ENCODE measurements around the gene COA6. TPM values are rescaled to one million over a fixed set of nuclear protein-coding genes. Genes with fewer than 3 reads are reported as not detected.
"Not testable (repeated sequence)": the region's sequence is repeated elsewhere in the genome, so short reads cannot be mapped to it uniquely, and the experiment has no call there.

The COA6 gene
- total RNA-seq, 1 donor from 2014 or later = 21.5 TPM

DNA sequence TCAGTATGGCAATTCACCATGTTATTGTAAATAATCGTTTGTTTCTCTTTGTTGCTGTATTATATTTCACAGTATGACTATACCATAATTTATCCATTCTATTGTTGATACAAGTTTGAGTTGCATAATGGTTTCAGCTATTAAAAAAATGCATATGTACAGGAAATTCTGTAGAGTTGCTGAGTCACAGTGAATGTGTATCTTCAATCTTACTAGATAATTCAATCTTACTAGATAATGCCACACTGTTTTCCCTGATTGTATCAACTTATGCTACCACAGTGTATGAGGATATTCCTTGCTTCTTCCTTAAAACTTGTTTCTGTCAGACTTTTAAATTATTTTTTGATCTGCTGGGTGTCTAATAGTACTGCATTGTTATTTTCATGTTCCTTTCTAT lies 3.5 kb upstream of the COA6 start:
- DNase-seq (ENCODE audit: low read depth, low spot score) = no peak

DNA sequence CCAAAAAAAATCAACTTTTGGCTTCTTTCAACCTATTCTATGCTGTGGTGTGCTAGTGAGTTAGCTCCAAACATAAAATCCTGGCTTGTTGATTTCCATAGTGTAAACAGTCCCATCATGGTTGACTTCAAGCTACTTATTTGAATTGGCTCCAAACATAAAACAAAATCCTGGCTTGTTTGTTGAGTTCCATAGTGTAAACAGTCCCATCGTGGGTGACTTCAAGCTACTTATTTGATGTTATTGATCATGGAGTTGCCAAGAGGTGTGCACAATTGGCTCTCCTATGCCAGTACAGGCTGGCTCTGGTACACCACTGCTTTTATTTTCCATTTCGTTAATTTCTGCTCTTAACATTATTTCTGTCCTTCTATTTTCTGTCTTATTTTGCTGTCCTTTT lies 1.8 kb upstream of the COA6 start:
- DNase-seq (ENCODE audit: low read depth, low spot score) = no peak

DNA sequence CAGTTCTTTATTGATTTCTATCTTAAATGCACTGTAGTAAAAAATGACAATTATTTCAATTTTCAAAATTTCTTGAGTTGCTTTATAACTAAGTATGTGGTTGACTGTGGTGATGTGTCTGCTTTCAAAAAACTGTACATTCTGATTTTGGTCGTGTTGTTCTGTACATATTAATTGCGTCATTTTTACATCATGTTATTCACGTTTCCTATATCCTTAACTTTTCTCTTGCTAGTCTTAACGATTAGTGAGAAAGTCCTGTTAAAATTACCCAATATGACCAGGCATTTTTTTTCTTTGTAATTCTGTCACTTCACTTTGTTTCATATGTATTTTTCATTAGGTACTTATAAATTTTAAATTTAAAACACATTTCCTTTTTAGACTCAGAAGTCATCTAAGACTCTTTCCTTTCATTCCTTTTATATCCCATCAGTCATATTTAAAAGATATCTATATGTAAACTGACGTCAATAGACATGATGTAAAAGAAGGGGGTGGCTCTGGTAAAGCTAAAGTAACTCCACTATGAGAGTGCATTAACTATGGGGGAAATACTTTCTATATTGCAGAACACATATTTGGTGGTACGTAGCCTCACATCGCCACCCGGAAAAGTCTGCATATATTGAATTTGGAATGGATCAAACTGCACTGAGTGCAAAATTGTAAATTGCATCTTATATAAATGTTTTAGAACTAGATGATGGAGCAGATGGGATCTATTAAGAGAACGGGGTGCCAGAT lies 1.1 kb upstream of the COA6 start:
- DNase-seq (ENCODE audit: low read depth, low spot score) = no peak

DNA sequence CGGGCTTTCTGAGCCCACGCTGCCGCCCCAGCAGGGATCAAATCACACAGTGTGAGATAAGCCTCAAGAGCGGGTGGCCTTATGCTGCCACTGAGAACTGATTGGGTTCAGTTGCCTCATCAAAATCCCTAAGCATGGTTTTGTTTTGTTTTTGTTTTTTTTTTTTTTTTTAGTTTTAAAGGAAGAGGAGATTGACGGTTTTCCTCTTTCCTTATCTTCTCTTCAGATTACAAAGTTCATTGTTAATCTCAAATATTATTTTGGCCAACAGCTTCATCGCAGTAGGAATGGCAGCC lies 651 bp downstream of the COA6 start:
- DNase-seq (ENCODE audit: low read depth, low spot score) = no peak

DNA sequence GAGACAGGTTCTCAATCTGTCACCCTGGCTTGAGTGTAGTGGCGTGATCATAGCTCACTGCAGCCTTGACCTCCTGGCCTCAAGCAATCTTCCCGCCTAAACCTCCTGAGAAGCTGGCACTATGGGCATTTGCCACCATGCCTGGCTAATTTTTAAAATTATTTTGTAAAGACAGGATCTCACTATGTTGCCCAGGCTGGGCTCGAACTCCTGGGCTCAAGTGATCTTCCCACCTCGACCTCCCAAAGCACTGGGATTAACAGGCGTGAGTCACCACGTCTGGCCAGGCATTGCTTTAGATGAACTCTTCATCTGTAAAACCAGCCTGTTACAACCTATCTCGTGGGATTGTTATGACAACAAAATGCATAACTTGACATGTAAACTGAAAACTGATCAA lies 2.4 kb downstream of the COA6 start:
- DNase-seq (ENCODE audit: low read depth, low spot score) = no peak

DNA sequence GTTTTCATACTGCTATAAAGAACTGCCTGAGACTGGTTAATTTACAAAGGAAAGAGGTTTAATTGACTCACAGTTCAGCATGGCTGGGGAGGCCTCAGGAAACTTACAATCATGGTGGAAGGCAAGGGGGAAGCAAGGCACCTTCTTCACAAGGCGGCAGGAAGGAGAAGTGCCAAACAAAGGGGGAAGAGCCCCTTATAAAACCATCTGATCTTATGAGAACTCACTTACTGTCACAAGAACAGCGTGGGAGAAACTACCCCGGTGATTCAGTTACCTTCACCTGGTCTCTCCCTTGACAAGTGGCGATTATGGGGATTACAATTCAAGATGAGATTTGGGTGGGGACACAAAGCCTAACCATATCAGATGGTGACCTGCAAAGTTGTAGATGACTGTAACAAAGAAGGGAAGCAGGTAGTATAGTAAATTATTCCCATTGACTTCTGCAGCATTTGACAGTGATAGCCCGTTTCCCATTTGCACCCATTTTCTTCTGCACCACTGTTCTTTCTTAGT lies 6.4 kb downstream of the COA6 start:
- not testable (repeated sequence) for DNase-seq (ENCODE audit: low read depth, low spot score)

DNA sequence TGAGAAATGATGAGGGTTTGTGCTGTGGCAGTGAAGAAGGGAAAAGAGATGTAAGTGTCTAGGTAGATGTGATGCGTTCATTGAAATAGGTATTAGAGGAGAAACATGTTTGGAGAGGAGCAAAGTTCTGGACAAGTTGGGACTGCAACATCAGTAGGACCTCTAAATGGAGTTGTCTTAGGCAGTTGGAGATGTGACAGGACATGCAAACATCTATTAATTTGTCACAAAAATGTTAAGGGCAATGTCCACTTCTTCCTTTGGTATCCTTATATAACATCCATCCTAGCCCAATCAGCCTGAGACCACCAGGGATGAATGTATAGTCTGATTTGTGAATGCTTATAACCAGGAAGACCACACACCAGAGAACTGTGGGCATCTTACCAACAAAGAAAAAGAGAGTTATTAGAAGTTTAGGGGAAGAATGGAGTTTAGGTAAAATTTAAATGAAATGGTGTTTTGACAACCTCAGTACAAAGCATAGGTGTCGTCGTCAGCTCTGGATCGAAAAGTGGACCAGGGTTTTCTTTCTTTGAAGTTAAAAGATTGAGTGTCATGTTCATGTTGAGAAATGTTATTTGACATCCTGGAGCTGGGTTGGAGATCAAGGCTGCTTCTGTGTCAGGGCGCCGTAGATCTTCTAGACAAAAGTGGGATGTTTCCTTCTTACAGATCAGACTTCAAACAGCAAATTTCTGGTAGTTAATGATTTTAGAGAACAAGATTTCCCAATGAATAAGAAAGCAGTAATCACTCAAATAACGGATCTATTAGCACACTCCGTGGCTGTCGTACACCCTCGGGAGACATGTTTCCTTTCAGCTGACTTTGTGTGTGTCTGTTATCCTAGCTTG lies 8.7 kb downstream of the COA6 start:
- DNase-seq (ENCODE audit: low read depth, low spot score) = no peak

DNA sequence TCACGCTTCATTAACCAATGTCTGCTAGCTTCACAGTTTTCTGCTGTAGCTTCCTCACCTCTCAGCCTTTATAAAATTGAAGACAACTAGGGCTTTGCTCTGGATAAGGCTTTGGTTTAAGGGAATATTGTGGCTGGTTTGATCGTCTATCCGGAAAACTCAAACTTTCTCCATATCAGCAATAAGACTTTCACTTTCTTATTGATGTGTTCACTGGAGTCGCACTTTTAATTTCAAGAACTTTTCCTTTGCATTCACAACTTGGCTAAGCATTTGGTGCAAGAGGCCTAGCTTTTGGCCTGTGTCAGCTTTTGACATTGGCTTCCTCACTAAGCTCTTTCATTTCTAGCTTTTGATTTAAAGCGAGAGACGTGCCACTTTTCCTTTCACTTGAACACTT lies 12.9 kb downstream of the COA6 start:
- DNase-seq (ENCODE audit: low read depth, low spot score) = no peak

DNA sequence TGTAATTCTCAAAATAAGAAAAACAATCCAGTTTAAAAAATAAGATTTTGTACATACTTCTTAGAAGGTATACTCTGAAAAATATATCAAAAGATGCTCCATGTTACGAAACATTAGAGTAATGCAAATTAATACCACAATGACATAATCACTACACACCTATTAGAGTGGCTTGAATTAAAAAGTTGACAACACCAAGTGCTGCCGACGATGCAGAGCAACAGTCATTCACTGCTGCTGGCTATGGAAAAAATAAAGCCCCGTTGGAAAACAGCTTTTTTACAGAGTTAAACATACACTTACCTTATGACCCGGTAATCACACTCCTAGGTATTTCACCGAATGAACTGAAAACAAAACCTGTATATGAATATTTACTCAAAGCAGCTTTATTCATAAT lies 14.8 kb downstream of the COA6 start:
- no peak for DNase-seq (ENCODE audit: low read depth, low spot score)

DNA sequence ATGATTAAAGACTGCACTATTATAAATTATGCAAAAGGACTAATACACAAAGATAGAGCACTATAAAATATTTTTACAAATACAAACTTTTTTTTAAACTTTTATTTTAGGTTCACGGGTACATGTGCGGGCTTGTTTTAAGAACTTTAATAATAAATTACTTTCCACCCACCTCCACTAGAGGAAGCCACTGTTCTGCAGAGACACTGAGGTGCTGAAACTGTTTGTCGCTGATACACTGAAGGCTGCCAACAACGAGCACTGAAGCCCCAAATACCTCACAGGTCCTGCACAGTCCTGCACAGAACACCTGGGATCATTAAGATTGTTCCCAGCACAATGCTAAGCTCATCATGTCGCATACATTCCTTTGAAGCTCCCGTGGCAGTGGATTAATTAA lies 19.9 kb downstream of the COA6 start:
- no peak for DNase-seq (ENCODE audit: low read depth, low spot score)

DNA sequence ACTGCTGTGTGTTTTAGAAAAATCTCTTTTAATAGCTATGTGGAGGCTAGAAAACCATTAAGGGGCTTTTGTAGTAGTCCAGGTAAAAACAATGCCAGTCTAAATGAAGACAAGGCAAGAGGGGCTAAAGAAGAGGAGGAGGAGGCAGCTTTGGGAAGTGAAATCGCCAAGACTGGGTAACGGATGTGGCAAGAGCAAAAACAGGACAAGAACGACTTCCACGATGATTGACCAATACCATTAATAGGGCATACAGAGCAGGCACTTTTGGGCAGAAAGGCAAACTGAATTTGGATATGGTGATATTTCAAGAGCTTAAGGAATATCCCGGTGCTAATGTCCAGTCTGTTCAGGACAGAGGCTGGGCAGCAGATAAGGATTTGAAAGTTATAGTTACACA lies 22.0 kb downstream of the COA6 start:
- DNase-seq (ENCODE audit: low read depth, low spot score) = no peak

DNA sequence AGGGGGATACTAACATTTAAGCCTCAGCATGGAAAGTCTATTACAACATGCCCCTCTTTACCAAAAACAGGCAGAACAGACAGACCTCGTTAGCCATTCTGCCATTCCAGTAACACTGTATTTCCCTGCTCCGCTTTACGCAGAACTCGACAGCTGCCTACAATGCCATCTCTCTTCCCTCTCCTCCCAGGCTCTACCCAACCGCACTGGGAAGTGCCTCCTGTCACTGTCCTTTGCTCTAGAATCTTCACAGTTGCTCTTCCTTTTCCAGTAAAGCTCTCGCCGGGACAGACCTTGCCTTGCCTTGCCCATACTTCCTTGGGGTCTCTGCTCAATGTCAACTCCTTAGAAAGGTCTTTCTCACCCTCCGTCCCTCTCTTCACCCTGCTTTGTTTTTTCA lies 22.8 kb downstream of the COA6 start:
- DNase-seq (ENCODE audit: low read depth, low spot score) = no peak

DNA sequence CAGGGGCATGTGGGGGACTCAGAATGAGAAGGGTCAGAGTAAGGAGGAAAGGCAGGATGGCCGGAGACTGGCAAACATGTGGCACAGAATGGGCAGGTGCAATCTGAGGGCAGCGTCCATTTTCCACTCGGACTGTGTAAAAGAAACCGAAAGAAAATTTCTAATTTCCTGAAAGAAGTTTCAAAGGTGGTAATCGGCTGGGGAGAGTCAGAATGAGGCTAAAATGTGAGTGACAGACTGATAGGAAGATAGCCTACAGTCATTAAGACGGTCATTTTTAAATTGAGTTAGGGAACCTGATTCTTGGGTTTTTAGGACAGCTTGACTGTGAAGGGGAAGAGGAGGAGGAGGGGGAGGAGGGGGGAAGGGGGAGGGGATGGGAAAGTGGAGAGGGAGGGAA lies 23.6 kb downstream of the COA6 start:
- no peak for DNase-seq (ENCODE audit: low read depth, low spot score)

DNA sequence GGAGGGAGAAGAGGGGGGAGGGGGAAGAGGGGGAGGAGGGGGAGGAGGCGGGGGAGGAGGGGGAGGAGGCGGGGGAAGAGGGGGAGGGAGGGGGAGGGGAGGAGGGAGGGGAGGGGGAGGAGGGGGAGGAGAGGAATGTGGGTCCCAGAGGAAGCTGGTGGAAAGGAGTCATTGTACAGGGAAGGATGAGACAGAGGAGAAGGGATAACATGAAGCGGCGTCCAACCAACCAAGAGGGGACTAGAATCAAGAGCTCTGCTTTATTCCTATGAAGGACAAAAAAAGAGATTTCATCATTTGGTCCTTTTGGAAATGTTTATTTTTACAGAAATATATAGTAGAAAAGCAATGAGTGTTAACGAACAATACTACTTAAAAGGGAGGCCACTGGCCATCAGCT lies 24.5 kb downstream of the COA6 start:
- no peak for DNase-seq (ENCODE audit: low read depth, low spot score)

DNA sequence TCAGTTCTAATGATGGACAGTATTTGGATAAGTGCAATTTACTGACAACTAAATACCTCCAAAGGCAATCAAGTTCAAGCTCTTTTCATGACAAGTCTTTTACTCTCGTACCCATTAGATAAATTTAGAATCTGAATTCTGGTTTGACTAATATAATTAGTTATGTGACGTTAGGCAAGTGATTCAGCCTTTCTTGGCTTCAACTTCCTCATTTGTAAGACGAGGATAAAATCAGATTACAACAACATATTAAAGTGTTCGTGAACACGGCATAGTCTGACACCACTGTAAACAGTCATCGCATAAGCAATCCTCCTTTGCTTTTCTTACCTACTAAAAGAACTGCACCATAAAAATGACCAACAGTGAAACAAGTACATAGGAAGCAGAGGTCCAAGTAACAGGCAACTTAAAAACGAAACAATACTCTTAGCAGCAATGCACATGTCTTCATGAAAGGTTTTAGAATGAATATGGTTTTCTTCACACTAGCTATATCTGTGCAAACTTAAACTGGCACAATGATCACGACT lies 25.7 kb downstream of the COA6 start:
- DNase-seq (ENCODE audit: low read depth, low spot score) = no peak

DNA sequence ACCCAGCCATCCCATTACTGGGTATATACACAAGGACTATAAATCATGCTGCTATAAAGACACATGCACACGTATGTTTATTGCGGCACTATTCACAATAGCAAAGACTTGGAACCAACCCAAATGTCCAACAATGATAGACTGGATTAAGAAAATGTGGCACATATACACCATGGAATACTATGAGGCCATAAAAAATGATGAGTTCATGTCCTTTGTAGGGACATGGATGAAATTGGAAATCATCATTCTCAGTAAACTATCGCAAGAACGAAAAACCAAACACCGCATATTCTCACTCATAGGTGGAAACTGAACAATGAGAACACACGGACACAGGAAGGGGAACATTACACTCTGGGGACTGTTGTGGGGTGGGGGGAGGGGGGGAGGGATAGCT lies 26.3 kb downstream of the COA6 start:
- not testable (repeated sequence) for DNase-seq (ENCODE audit: low read depth, low spot score)

DNA sequence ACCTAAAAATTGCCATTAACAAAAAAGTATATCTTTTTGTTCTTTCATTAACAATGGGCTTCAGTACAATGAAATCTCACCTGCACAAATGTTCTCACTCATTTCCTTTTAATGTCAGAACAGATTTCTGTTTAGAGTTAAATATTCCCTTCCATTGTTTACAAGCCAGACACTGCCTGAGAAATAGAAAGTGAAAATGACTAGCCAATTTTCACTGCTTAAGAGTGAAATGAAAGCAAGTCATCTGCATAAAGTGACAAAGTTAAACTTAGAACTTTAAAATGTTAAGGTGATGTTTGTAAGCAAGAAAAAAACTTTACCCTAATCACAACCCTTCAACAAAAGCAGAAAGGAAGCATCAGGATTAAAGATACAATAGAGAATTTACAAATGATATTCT lies 27.5 kb downstream of the COA6 start:
- DNase-seq (ENCODE audit: low read depth, low spot score) = peak; percentile 2

DNA sequence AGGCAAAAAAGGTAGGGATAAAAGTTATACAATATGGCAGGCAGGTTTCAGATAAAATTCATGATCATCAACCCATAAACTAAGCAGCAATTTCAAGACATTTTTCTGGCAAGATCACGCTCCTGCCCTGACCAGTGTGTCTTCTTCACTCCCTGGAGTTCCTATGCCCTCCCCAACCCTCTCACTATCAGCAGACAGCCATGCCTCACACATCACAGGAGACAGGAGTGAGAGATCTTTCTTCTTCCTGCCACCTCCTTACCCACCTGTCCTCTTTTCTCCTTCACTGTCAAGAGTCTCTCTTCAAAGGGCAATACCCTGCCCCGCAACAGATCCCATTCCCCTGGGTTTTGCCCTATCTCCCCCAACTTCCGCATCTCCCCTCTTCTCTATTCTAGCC lies 28.4 kb downstream of the COA6 start:
- no peak for DNase-seq (ENCODE audit: low read depth, low spot score)

DNA sequence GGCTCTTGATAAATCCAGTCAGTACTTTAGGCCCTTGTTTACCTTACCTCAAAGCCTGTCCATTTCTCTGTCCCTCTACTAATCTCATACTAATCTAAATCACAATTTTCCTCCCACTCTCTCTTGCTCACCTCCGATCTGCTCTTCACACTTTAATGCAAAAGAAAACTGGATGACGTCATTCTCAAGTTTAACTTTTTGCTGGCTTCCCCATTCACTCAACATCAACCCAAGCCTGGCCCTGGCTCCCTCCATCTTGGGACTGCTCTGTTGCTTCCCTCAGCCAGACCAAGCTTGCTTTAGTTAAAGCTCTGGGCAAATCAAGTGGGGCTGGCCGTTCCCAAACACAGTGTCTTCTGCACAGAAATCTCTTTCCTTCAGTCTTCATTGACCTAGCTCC lies 29.7 kb downstream of the COA6 start:
- no peak for DNase-seq (ENCODE audit: low read depth, low spot score)

DNA sequence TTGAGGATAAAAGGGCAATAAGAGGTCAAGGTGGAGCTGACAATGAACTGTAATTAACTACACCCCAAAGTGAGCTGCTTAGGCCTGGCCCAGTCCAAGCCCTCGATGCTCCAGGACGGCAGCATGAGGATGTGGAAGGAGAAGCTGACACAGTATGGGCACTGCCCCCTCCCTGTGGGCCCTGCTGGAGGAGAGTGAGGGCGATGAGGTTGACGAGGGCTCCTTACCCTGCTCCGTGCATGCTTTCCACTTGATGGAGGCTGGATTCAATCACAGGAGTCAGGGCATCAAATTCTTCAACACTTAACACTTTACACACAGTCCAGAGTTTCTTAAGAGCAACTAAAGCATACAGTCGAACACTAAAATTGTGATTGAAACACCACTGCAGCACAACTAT lies 32.4 kb downstream of the COA6 start:
- no peak for DNase-seq (ENCODE audit: low read depth, low spot score)

DNA sequence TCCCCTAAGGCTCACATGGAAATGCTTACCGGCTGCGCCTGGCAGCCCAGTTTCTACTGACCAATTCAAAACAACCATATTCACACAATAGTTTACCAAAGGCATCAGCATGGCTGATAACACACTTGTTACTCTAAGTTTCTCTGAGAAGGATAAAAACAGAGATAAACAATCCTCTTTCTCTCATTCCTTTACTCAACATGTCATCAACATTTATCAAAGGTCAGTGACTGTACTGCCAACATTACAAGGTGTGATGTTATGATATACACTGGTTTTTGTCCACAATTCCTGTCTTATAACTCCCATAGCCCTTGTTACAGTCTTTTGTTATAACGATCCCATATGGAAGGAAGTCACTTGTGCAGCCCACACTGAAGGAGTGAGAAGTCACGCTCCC lies 33.6 kb downstream of the COA6 start:
- DNase-seq (ENCODE audit: low read depth, low spot score) = no peak

DNA sequence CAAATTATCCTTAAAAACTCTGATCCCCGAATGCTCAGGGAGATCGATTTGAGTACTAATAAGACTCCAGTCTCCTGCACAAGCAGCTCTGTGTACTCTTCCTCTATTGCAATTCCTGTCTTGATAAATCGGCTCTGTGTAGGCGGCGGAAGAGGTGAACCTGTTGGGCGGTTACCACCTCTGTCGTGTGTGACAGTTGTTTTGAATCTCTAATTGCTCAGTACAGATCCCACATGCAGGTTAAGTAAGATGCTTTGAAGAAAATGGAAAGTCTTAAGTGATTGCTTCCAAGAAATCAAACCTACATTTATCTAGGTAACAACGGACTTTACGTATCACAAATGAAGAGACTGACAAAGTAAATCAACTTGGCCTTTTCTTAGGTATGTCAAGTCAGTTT lies 35.5 kb downstream of the COA6 start:
- no peak for DNase-seq (ENCODE audit: low read depth, low spot score)

DNA sequence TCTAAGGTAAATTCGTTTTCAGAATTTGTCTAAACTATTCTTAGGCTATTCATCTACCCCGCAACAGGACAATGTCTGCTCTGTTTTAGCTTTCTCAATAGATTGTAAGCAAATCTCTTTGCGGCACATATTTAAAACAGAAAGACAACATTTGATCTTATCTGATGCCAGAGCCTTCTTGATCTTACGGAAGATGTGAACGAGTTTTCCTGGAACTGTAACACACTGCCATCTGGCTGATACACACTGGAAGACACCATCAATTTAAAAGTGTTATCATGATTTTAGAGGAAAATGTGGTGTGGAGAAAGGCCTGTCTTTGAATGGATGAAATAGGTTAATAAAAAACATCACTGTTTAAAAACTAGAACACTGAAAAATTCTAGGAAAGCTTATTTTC lies 36.1 kb downstream of the COA6 start:
- no peak for DNase-seq (ENCODE audit: low read depth, low spot score)
